GM12892 (cell line): ENCODE results near the gene ZNF169.

Experiments
- POLR2A ChIP-seq: IDR thresholded peaks from 2 replicates; pipeline ENCODE4 v1.6.1; 2011; ENCODE audit warnings: low read depth, low read length, control low read depth
- POLR2AphosphoS5 ChIP-seq: IDR thresholded peaks from 2 replicates; pipeline ENCODE4 v1.6.1; 2011; ENCODE audit warnings: low read depth, low read length, control low read depth

DNA sequence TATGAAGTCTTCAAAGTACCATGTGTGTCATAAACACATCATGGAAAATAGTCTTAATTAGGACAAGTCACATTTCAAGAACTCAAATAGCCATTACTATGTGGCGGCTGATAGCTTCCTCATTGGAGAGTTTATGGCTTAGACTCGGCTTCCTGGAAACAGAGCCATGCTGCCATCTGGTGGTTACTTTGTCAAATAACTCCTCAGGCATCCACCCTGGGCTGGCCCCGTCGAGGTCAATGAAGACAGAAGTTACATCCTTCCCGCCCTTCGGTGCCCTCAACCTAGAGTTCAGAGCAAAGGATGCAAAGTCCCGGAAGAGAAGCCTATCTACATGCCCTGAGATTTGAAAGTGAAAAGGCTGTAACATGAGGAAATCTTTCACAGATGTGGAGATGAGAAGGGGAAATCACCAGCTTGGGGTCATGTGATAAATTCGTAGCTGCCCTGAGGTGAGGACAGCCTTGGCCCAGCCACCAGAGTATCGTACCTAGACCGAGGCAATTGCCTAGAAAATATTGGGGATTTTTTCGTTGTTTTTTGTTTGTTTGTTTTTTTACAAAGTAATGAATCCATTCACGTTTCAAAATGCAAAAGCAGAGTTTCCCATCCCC is 45.5 kb upstream of the ZNF169 start:
- TF ChIP-seq POLR2A (no peak), POLR2AphosphoS5 (no peak)
